Gastrocnemius medialis (tissue), 4 donors: Measurements from ENCODE around the gene COQ8B. TPM values are rescaled to one million over a fixed set of nuclear protein-coding genes. Genes with fewer than 3 reads are reported as not detected.

Experiments used
- ATAC-seq, 2 donors: fragments of 150-250 bp; one replicate each; pipeline ENCODE4 v1.9.1; 2016
- DNase-seq, 2 donors: peaks; one replicate each; pipeline ENCODE4 v3.0.0-alpha.2; 2019
- H3K27ac ChIP-seq, 4 donors: fragments of 200-600 bp; sonication (generic); 1 replicate in 1 of 4; 2 replicates in 3 of 4; pipeline ENCODE4 v1.5.1; 2016 to 2018; ENCODE audit warnings: mild to moderate bottlenecking in 2 of 4, moderate library complexity in 1 of 4
- H3K27me3 ChIP-seq, 3 donors: fragments of 200-600 bp; sonication (generic) in 2 of 3; 1 replicate in 1 of 3; 2 replicates in 2 of 3; pipeline versions ENCODE4 v1.5.1 to v1.6.0; 2016 to 2019; ENCODE audit warnings: mild to moderate bottlenecking in 1 of 3, moderate library complexity in 1 of 3
- H3K36me3 ChIP-seq, 2 donors: fragments of 200-600 bp; sonication (generic) in 1 of 2; one replicate each; pipeline ENCODE4 v1.5.1; 2017 to 2018
- H3K4me1 ChIP-seq, 2 donors: fragments of 200-600 bp; sonication (generic) in 1 of 2; one replicate each; pipeline ENCODE4 v1.5.1; 2016 to 2017; ENCODE audit warnings: mild to moderate bottlenecking in 2 of 2
- H3K4me3 ChIP-seq, 4 donors: fragments of 200-600 bp; sonication (generic) in 3 of 4; 1 replicate in 1 of 4; 2 replicates in 3 of 4; pipeline ENCODE4 v1.5.1; 2016 to 2019; ENCODE audit warnings: mild to moderate bottlenecking in 2 of 4
- H3K9me3 ChIP-seq, 3 donors: fragments of 200-600 bp; sonication (generic) in 2 of 3; 1 replicate in 1 of 3; 2 replicates in 2 of 3; pipeline ENCODE4 v1.5.1; 2016 to 2019
- POLR2A ChIP-seq, 2 donors: fragments of 450-650 bp; IDR thresholded peaks; one replicate each; pipeline ENCODE4 v1.6.1; 2017; ENCODE audit warnings: antibody characterized with exemption in 2 of 2, mild to moderate bottlenecking in 2 of 2, moderate library complexity in 2 of 2
- in situ Hi-C, 4 donors: fragments of 200-750 bp; cut with MboI; loops; one replicate each; pipeline versions ENCODE4 v1.15.0 to v1.8.0; 2017; ENCODE audit warnings: low sequenced_read_pairs in 4 of 4
- intact Hi-C: fragments of 100-400 bp; cut with DNase I; formaldehyde crosslinking; loops from one replicate; pipeline ENCODE4 v1.15.1; 2023; ENCODE audit warnings: low total_unique reads
- total RNA-seq, 4 donors: library from RNA; depleted of rRNA; stranded (reverse); fragments of >200 nt; gene quantifications; one replicate each; pipeline versions ENCODE4 v1.1.0 to v1.2.3, GENCODE V29; 2016
- TF ChIP-seq, protein P1 (sequence below), 5 experiments: fragments of 450-650 bp in 3 of 5; fragments of 200-600 bp in 2 of 5; sonication (generic) in 2 of 5; IDR thresholded peaks in 4 of 5; conservative IDR thresholded peaks in 1 of 5; 1 replicate in 4 of 5; 2 replicates in 1 of 5; pipeline ENCODE4 v1.5.1; 2016 to 2019; ENCODE audit warnings: antibody characterized with exemption in 5 of 5, mild to moderate bottlenecking in 3 of 5, moderate library complexity in 3 of 5

The COQ8B gene
- total RNA-seq, 4 donors from 2014 or later: 14.9 to 30.7 (median 20.2) TPM

DNA sequence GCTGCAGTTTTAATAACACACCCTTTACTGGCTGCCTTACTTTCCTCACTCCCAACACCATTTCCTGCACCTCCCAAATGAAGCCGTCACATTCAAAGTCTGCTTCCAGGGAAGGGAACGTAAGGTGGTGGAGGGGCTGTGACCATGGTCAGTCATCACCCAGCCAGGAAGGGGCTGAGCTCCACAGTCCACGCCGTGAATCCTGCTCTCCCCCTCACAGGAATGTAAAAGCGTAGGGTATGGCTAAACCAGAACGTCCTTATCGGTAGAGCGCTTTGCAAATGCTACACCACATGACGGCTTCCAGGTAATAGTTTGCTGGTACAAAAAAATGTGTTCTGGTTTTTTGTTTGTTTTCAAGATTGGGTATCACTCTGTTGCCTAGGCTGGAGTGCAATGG lies 33.2 kb downstream of the COQ8B start:
- ATAC-seq (no peak), DNase-seq (no peak)
- Histone ChIP-seq H3K36me3 (peaks cover 0 to 40% of the 10 kb centered on the region in 2 donors), H3K27ac (no peak overlapping the region), H3K27me3 (no peaks in the 10 kb centered on the region), H3K9me3 (no peaks in the 10 kb centered on the region), H3K4me3 (no peak overlapping the region), H3K4me1 (no peaks in the 10 kb centered on the region)
- in situ Hi-C loops (no loop called here), intact Hi-C loops (no loop called here)
- TF ChIP-seq POLR2A (IDR thresholded peaks at IDR 0.05): no peak
- TF ChIP-seq, protein P1, sequence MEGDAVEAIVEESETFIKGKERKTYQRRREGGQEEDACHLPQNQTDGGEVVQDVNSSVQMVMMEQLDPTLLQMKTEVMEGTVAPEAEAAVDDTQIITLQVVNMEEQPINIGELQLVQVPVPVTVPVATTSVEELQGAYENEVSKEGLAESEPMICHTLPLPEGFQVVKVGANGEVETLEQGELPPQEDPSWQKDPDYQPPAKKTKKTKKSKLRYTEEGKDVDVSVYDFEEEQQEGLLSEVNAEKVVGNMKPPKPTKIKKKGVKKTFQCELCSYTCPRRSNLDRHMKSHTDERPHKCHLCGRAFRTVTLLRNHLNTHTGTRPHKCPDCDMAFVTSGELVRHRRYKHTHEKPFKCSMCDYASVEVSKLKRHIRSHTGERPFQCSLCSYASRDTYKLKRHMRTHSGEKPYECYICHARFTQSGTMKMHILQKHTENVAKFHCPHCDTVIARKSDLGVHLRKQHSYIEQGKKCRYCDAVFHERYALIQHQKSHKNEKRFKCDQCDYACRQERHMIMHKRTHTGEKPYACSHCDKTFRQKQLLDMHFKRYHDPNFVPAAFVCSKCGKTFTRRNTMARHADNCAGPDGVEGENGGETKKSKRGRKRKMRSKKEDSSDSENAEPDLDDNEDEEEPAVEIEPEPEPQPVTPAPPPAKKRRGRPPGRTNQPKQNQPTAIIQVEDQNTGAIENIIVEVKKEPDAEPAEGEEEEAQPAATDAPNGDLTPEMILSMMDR (IDR thresholded peaks at IDR 0.05 in 4 of 5, conservative IDR thresholded peaks at IDR 0.05 in 1 of 5): no peak

DNA sequence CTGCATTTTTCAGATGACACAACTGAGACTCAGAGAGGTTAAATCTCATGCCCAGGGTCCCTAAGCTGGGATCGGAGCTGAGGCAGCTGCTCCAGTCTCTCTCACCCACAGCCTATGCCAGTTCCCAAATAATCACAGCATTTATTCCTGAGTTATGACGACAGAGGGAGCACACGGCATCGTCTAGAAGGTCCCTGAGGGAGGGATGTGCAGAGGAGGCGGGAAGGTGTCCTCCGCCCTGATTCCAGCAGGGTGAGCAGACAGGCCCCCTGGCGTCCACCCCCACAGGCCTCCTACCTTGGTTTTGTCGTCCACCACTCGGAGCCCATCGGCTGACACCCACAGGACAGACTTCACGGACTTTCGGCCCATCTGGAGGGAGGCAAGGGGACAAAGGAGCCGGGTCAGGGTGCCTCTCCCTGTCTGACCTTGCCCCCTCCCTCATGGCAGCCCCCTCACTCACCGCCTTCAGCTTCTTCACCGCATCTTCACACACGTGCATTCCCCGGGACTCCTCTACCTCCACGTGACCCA lies 34.2 kb downstream of the COQ8B start:
- H3K4me1 ChIP-seq: no peaks in the 10 kb centered on the region
- no peaks in the 10 kb centered on the region for H3K27me3 ChIP-seq
- ATAC-seq: no peak
- H3K4me3 ChIP-seq: no peak overlapping the region
- intact Hi-C loops (no loop called here), in situ Hi-C loops (no loop called here)
- no peak overlapping the region for H3K27ac ChIP-seq
- TF ChIP-seq, protein P1 (IDR thresholded peaks at IDR 0.05 in 4 of 5, conservative IDR thresholded peaks at IDR 0.05 in 1 of 5): no peak
- no peak for TF ChIP-seq POLR2A (IDR thresholded peaks at IDR 0.05)
- no peak for DNase-seq
- H3K9me3 ChIP-seq: no peaks in the 10 kb centered on the region
- peaks cover 0 to 48% of the 10 kb centered on the region in 2 donors for H3K36me3 ChIP-seq

GRCh38 chr19:40681039-40681438 lies 35.6 kb downstream of the COQ8B start:
- in situ Hi-C loops (no loop called here), intact Hi-C loops (no loop called here)
- TF ChIP-seq, protein P1 (IDR thresholded peaks at IDR 0.05 in 4 of 5, conservative IDR thresholded peaks at IDR 0.05 in 1 of 5): no peak
- no peak for TF ChIP-seq POLR2A (IDR thresholded peaks at IDR 0.05)

DNA sequence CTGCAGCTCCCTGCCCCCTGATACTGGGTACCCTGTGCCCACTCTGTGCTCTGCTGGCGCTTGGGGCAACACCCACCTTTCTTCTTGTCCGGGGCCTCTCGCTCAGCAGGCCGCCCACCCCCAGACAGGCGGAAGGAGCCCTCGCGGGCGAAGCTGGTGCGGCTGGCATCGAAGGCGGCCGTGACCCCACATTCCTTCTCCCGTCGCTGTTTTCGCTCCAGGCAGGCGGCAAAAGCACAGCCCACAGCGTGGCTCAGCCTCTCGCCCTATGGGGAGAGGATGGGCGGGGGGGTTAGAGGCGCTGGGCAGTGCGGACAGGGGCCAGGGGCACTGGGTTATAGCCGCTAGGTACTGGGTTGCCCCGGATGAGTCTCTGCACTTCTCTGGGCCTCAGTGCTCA lies 39.5 kb downstream of the COQ8B start:
- intact Hi-C loops: no loop called here
- in situ Hi-C loops: no loop called here
- H3K36me3 ChIP-seq: peaks cover 0 to 77% of the 10 kb centered on the region in 2 donors

More at GRCh38 chr19:40681039-40681438, 35.6 kb downstream of the COQ8B start:
- no peak for ATAC-seq
- peaks cover 0 to 62% of the 10 kb centered on the region in 2 donors for H3K36me3 ChIP-seq
- no peak overlapping the region for H3K27ac ChIP-seq
- no peak for DNase-seq
- no peaks in the 10 kb centered on the region for H3K27me3 ChIP-seq
- no peaks in the 10 kb centered on the region for H3K4me1 ChIP-seq
- no peak overlapping the region for H3K4me3 ChIP-seq
- no peaks in the 10 kb centered on the region for H3K9me3 ChIP-seq

More for the DNA sequence above, 39.5 kb downstream of the COQ8B start:
- H3K9me3 ChIP-seq: no peaks in the 10 kb centered on the region
- no peak for ATAC-seq
- no peaks in the 10 kb centered on the region for H3K27me3 ChIP-seq
- H3K4me3 ChIP-seq: no peak overlapping the region
- H3K27ac ChIP-seq: no peak overlapping the region
- no peak for TF ChIP-seq POLR2A (IDR thresholded peaks at IDR 0.05)
- TF ChIP-seq, protein P1 (IDR thresholded peaks at IDR 0.05 in 4 of 5, conservative IDR thresholded peaks at IDR 0.05 in 1 of 5): no peak
- peaks cover 0 to 4% of the 10 kb centered on the region in 2 donors for H3K4me1 ChIP-seq
- no peak for DNase-seq
